Measurements from ENCODE around the gene PTPRK. TPM values are rescaled to one million over a fixed set of nuclear protein-coding genes. Genes with fewer than 3 reads are reported as not detected.

The PTPRK gene
- total RNA-seq, 1 donor from 2014 or later = 25.9 TPM

DNA sequence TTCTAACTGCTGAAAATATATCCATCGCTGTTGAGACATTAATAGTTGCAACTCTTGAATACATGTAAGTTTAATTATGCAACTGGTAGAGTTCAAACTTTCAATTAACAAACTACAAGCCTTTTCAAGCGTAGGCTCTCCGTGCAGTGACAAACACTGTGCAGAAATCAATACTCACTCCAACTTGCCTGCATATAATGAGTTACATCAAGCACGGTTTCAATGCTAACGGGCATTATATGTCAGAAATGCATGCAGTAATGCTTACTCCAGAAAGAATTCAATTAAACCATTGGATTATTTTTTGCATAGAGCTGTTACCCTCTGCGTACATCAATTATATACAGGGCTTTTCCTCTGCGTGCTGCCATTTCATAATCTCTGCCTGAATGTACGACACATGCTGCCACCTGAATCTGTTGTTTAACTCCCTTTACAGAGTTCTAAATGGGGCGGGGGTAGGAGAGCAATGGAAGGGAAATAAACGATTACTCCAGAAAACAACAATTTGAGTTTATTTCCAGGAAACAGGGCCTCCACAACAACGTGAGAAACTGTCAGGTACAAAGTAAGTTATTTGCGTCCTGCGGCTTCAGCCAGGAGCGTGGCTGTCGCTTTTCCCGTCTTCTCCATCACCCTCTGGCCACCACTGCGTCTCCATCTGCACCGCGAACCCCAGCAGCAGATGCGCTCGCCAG lies 1.8 kb downstream of the PTPRK start:
- no peak for DNase-seq (ENCODE audit: low spot score)
- intact Hi-C loops (cut with DNase I) = no loop called here
- ATAC-seq = no peak

DNA sequence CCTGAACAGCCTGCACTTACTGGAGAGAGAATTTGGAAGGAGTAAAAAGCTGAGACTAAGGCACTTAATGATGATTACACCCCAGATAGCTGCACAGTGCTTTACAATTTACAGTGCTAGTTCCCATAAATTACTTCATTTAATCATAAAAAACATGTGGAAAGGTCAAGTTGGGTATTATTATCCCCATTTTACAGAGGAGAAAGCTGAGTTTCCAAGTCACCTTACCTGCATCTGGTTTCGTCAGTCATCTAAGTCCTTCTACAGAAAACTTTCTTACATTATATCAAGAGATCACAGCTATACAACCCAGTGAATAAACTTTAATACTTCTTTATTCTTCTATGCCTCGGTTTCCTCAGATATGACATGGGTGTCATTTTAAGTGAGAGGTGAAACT lies 3.3 kb downstream of the PTPRK start:
- DNase-seq (ENCODE audit: low spot score) (no peak), ATAC-seq (no peak)
- intact Hi-C loops (cut with DNase I) = no loop called here

DNA sequence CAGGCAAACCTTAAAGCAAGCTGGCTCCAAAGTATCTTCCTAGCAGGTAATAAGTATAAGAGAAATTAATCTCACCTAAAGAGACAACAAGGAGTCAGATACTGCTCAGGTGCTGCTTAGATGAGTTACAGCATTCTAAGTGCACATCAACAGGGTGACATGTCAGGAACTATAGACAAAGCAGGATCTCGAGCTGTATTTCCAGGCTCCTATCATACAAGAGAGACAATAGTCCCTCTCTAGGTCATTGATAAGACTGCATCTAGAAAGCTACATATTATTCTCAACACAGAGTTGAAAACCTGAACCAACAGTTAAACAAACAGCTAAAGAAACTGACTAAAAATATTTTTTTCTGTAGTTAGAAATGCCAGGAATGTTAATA lies 3.9 kb downstream of the PTPRK start:
- ATAC-seq (no peak), DNase-seq (ENCODE audit: low spot score) (no peak)
- intact Hi-C loops (cut with DNase I) = no loop called here

DNA sequence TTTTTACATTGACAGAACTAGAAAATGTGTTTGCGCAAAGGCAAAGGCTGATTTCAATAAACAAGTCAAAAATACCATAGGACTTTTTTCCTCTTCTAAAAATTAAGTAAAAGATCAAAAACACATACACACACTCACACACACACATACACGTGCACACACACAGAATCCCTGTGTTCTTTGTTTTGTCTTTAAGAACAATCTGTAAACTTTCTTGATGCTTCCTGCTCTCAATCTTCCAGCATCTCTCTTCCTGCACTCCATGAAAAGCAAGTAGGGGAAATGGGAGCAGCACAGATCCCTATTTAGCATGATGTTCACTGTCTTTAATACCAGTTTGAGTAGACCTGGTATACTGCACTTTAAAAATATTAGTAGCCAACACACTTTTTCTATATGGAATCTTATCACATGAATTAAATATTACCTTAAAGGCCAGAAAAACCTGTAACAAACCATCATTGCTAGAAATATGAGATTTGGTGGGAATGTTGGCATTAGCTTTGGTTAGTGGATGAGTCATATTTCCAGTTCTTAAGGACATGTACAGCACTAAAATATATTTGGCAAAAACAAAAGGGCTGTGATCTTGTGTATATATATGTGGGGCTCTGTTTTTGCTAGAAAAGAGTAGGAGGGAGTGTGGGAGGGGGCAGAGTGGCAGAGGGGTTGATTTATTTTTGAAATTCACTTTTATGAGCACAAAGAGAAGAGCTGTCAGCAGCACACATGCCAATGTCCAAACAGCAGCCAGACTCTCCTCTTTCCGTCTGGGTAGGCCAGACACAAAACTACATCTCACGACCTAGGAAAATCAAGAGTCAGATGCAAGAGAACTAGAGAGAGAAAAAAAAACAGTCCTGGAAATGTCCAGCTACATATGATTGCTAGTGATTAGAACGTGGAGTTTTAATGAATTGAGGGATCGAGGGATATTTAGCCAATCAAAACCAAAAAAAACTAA lies 4.6 kb downstream of the PTPRK start:
- ATAC-seq = no peak
- no peak for DNase-seq (ENCODE audit: low spot score)
- intact Hi-C loops (cut with DNase I) = no loop called here

DNA sequence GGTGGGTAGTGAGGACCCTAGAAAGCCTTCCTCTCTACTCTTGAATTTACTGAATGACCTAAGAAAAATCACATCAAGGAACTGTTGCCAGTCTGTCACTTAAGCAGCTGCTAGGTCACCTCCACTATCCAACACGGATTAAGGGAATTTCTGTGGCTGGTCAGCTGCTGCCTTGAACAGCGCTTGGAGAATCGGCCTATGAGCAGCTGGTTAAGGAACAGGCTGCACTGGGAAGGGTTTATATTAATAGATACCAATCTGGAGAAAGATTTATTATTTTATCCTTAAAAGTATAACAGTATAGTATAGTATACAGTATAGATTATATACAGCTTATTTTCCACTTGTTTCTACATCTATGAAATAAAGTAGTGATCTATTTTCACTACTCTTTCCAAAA lies 6.5 kb downstream of the PTPRK start:
- ATAC-seq = no peak
- intact Hi-C loops (cut with DNase I) = no loop called here

DNA sequence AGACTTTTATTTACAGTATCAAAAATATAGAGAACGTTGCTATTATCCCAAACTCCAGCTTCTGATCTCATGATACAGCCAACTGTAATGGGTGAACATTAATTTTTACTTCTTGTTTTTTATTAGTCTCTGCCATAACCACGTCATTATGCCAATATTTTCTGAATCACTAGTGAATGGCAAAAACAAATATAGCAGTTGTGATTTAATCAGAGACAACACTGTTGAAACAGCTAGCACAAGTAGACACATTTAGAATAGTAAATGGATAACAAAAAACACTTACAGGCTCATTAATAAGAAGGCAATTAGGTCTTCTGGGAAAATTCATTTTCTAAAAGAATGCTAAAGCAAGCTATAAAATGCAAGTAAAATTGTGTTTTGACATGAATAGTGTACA lies 8.1 kb downstream of the PTPRK start:
- intact Hi-C loops (cut with DNase I) = no loop called here
- ATAC-seq = no peak
- DNase-seq (ENCODE audit: low spot score) = no peak

More for the DNA sequence above, 6.5 kb downstream of the PTPRK start:
- DNase-seq (ENCODE audit: low spot score) = no peak

DNA sequence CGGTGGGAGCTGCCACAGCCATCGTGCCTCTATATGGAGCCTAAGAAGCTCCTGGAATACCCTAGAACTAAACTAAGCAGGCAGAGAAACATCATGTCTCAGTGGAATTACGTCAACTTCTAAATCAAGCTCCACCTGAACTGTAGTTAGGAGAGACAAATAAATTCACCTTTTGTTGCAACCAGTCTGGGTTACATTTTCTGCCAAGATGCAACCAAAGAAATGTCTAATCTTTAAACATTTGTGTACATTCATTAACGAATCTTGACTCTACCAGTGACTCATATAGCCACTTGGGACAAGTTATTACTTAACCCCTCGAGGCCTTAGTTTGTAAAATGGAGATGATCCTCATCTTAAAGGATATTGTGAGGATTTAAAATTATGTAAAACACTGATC lies 8.9 kb downstream of the PTPRK start:
- ATAC-seq = no peak
- intact Hi-C loops (cut with DNase I) = no loop called here

DNA sequence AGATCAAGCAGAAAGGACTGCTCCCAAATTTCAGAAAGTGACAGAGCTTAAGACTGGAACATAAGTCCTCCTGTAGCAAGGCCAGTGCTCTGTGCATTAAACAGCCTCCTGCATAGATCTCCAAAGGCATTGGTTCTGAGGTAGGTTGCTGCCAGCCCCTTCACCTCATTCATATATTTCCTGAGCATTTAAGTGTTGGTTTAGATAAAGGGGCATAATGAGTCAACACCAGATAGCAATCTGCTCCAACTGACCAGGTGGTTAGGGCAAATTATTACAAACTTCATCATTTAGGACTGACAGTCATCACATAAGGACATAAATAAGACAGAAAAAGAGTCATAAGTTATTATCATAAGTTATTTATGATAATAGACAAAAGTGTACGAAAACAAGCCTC lies 10.7 kb downstream of the PTPRK start:
- DNase-seq (ENCODE audit: low spot score) (no peak), ATAC-seq (no peak)
- intact Hi-C loops (cut with DNase I) = no loop called here

More for the DNA sequence above, 8.9 kb downstream of the PTPRK start:
- no peak for DNase-seq (ENCODE audit: low spot score)

DNA sequence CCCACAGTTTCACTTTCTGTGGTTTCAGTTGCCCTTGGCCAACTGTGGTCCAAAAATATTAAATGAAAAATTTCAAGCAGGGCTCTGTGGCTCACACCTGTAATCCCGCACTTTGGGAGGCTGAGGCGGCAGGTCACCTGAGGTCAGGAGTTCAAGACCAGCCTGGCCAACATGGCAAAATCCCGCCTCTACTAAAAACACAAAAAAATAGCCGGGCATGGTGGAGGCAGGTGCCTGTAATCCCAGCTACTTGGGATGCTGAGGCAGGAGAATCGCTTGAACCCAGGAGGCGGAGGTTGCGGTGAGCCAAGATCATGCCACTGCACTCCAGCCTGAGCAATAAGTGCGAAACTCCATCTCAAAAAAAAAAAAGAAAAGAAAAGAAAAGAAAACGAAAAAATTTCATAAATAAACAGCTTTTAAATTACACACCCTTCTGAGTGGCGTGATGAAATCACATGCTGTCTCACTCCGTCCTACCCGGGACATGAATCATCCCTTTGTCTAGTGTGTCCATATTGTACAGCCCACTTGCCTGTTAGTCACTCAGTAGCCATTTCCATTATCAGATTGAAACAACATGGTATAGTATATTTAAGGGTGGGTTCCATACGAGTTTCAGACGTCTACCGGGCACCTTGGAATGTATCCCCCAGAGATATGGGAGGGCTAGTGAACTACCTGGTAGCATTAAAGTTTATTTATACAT lies 11.7 kb downstream of the PTPRK start:
- ATAC-seq = no peak
- no peak for DNase-seq (ENCODE audit: low spot score)
- intact Hi-C loops (cut with DNase I) = no loop called here

DNA sequence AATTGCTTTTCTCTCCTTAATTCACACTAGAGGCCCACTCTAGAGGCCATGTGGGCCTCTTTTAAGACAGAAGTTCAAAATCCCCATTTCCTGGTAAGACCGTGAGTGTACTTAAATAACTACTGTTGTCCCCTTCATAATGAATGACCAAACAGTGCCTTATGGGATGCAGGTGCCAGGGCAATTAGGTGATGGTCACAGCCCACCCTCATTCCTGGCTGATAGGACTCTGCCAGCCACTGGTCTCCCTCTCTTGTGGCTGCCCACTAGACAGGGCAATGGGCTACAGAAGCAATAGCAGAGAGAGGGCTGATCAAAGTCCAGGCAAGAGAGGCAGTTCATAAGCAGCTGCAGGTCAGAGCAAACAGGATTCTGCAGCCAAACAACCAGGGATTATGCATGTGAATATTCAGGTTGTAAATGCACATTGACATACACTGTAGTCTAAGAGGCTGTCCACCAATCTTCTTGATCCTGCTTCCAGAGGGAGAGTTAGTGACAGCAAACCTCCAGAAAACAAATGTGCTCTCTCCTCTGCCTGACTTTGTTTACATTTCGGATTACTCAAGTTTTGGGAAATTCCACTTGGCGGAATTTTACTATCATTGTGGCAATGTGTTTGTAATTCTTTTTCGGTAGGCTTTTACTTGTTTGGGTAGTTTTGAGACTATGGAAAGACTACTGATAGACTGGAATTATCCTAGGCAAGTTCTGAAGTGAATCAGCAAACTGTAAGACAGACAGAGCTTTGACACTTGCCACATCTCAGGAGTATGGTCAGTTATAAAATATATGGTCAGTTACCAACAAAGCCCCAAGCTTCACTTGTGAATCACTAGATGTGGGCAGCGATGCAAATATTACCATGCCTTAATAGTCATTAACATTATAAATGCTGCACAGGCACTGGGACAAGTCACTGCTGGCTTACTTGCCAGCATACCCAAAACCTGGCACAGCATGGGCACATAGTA lies 12.8 kb downstream of the PTPRK start:
- no peak for ATAC-seq
- no peak for DNase-seq (ENCODE audit: low spot score)
- intact Hi-C loops (cut with DNase I) = no loop called here

DNA sequence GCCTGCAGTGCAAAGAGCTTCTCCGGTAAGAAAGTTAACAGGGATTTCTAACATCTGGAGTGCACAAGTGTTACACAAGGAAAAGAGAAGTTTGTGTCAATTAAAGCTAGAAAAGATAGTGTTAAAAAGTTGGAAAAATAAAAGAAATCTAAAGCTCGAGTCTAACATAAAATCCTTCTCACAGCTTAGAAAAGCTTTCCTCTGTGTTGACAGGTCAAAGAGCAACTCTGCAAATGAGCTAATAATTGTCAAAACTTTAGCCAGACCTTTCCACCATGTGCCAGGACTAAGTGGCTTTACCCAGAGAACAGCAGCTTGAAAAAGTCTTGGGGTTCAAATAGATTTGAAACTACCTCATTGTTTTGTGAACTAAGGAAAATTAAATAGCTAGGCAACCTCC lies 14.8 kb downstream of the PTPRK start:
- no peak for DNase-seq (ENCODE audit: low spot score)
- no peak for ATAC-seq
- intact Hi-C loops (cut with DNase I) = no loop called here

DNA sequence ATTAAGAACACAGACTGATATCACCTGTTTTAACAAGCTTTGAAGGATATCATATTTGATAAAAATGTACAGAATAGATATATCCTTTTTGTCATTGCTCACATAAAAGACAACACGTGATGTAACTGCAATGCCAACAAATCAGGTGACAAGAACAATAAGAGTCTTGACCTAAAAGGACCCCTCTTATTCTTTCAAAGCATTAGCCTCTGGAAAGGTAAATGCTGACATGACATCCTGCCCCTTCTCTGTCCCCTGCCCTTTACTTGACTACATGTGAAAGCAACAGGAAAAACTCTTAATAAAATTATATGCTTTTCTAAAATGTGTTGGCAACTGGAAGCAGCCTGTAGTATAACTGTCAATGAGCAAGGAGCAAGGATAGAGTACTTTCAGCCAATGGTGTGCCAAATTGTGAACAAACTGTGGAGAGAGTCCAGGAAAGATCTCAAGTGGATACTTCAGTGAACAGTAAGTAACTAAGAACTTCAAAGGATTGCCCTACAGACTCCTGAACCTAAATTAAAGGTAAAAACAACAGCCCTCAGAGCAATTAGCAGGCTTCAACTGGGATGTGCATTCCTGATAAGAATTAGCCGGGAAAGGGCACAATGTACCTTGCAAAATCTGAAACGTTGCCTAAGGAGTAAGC lies 16.3 kb downstream of the PTPRK start:
- DNase-seq (ENCODE audit: low spot score) = no peak
- ATAC-seq = no peak
- intact Hi-C loops (cut with DNase I) = no loop called here

DNA sequence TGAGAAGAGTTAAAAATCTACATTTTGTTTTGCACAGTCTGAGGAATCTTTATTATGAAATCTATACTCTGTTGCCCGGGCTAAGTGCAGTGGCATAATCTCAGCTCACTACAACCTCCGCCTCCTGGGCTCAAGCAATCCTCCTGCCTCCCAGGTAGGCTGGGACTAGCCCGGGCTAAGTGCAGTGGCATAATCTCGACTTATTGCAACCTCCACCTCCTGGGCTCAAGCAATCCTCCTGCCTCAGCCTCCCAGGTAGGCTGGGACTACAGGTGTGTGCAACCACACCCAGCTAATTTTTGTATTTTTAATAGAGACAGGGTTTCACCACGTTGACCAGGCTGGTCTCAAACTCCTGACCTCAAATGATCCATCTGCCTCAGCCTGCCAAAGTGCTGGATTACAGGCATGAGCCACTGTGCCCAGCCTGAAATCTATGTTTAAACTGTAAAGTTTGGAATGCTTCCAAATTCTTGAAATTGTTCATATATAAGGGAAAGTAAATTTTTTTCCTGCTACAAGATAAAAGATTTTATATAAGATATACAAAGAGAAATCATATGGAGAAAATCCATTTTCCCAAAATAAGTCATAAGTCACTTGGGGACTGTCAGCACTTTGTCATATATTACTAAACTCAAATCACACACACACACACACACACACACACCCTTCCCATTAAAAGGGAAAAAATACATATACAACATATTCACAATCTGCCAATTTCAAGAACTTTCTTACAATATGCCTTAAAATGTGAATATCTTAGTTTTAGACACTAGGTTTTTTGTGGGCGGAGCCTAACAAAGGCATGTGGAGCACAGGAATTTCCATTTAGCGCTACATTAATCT lies 19.4 kb downstream of the PTPRK start:
- DNase-seq (ENCODE audit: low spot score) (no peak), ATAC-seq (no peak)
- intact Hi-C loops (cut with DNase I) = no loop called here

DNA sequence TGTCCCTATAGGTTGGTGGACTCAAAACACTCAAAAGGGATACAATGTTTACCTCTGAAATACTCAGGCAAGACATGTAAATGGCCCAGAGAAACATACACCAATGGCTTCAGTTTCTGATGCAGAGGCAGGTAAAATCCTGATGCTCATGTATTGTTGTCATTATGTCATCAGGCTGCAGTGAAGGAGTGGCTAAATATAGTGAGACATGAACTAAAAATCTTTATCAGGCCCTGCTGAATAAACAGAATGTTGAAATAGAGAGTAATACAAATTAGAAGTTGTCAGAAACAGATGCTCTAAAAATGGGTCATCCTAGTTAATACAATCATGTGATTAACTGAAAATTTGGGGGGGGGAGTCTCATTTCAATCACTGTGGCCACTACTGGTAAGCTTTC lies 20.4 kb downstream of the PTPRK start:
- DNase-seq (ENCODE audit: low spot score) (no peak), ATAC-seq (no peak)
- intact Hi-C loops (cut with DNase I) = no loop called here

DNA sequence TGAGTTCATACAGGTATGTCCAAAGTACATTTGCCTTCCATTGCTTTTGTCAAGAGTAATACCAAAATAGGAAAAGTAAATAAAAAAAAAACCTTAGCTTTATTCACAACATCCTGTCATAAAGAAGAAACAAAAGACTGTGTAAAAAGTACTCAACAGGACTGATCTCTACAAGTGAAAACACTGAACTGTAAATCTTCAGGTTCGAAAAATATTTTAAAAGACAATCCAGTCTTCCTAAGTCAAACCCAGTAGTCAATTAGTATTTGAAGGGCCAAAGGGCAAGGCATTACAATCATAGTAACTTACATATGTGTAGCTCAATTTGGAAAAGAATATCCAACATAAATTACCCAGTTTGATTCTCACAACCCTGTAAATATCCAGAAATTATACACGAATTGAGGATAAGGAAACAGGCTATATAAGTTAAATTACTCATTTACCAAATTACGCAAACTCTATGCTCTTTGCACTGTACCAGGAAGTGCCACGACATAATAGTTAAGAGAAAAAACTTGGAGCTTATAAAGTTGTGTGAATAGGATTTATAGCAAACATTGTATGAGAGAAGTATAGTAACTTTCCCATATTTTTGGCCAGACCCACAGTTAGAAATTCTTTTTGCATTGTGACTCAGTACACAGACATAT lies 21.2 kb downstream of the PTPRK start:
- DNase-seq (ENCODE audit: low spot score) (no peak), ATAC-seq (no peak)
- intact Hi-C loops (cut with DNase I) = no loop called here

DNA sequence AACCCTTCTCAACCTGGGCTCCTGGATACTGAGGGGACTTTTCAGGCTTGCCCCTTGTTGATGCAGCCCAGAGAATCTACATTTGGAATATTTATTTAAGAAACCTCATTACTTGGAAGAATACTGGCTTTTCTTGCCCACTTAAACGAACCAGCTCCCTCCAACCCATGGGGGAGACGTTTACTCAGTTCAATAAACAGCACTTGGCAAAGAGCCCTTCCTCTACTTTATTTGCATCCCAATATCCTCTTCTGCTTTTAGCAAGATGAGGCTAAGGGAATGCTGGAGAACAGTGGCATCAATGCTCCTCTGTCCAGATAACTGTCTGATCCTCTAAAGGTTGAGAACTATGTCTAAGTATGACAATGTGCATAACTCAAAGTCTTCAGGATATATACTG lies 22.2 kb downstream of the PTPRK start:
- DNase-seq (ENCODE audit: low spot score) (no peak), ATAC-seq (no peak)
- intact Hi-C loops (cut with DNase I) = no loop called here

Data from sciatic nerve (tissue), 2 donors.